Measurements from ENCODE around the gene RRP9. TPM values are rescaled to one million over a fixed set of nuclear protein-coding genes. Genes with fewer than 3 reads are reported as not detected.

The RRP9 gene
- total RNA-seq, 1 donor: 20.6 TPM

DNA sequence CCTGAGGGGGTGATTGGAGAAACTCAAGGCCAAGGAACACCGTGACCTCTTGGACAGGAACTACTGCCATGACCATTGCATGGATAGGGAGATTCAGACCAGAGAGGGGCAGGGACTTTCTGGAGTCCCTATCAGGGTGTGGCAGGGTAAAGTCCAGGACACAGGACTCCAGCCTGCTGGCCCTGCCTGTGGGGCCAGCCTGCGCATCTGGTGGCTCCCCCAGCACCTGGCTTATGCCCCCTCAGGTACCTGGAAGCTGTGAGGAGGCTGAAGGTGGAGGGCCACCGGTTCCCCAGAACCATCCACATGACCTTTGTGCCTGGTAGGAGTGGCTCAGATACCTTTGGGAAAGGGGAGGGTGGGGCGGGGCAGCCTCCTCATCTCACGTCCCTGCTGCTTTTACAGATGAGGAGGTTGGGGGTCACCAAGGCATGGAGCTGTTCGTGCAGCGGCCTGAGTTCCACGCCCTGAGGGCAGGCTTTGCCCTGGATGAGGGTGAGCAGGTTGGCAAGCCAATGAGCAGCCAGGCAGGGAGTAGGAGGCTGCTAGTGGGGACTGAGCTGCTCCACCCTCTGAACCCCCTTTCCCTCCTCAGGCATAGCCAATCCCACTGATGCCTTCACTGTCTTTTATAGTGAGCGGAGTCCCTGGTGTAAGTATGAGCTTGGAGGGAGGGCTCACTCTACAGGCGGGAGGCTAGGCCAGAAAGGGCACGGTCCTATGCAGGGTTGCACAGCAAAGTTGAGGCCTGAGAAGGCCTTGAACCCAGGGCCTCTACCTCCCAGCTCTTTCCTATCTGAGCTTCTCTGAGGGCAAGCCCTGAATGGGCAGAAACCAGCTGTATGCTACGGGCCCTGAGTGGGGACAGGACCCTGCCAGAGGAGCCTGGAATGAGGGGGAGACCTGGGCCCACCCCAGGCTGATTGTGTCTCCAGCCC lies 44.6 kb upstream of the RRP9 start:
- DNase-seq (ENCODE audit: insufficient read length, low spot score, missing footprints): peak; percentile 79
- Histone ChIP-seq H3K4me3 (ENCODE audit: insufficient read depth, low read length) (no peak overlapping the region), H3K27ac (ENCODE audit: low read depth, low read length) (no peak overlapping the region), H4K20me1 (ENCODE audit: insufficient read depth, low read length) (peaks cover 8% of the 10 kb centered on the region), H3K4me1 (ENCODE audit: insufficient read depth, low read length) (peaks cover 22% of the 10 kb centered on the region), H3K4me2 (ENCODE audit: insufficient read depth, low read length) (no peak overlapping the region), H3K9me3 (ENCODE audit: low read depth, low read length) (no peaks in the 10 kb centered on the region), H2AFZ (ENCODE audit: low read length) (no peak overlapping the region), H3K27me3 (ENCODE audit: insufficient read depth, low read length) (no peaks in the 10 kb centered on the region), H3K79me2 (ENCODE audit: insufficient read depth, low read length) (peaks cover 17% of the 10 kb centered on the region), H3K36me3 (ENCODE audit: insufficient read depth, low read length) (peaks cover under 1% of the 10 kb centered on the region)
- TF ChIP-seq, protein P1, sequence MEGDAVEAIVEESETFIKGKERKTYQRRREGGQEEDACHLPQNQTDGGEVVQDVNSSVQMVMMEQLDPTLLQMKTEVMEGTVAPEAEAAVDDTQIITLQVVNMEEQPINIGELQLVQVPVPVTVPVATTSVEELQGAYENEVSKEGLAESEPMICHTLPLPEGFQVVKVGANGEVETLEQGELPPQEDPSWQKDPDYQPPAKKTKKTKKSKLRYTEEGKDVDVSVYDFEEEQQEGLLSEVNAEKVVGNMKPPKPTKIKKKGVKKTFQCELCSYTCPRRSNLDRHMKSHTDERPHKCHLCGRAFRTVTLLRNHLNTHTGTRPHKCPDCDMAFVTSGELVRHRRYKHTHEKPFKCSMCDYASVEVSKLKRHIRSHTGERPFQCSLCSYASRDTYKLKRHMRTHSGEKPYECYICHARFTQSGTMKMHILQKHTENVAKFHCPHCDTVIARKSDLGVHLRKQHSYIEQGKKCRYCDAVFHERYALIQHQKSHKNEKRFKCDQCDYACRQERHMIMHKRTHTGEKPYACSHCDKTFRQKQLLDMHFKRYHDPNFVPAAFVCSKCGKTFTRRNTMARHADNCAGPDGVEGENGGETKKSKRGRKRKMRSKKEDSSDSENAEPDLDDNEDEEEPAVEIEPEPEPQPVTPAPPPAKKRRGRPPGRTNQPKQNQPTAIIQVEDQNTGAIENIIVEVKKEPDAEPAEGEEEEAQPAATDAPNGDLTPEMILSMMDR (IDR thresholded peaks at IDR 0.05; ENCODE audit: extremely low read depth, low read depth, low read length): no peak

DNA sequence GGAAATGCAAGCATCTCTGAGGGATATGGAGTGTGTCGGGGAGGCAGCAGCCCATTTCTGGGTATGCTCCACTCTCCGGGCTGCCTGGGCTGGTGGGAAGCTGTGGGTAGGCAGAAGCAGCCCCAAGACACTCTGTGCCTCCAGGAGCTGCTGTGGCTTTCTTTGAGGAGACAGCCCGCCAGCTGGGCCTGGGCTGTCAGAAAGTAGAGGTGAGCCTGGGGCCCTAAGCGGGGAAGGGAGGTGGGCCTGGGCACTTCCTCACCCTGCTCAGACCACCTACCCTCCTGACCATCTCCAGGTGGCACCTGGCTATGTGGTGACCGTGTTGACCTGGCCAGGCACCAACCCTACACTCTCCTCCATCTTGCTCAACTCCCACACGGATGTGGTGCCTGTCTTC lies 43.4 kb upstream of the RRP9 start:
- Histone ChIP-seq H3K27me3 (ENCODE audit: insufficient read depth, low read length) (no peaks in the 10 kb centered on the region), H3K36me3 (ENCODE audit: insufficient read depth, low read length) (no peaks in the 10 kb centered on the region), H2AFZ (ENCODE audit: low read length) (no peak overlapping the region), H4K20me1 (ENCODE audit: insufficient read depth, low read length) (peaks cover 10% of the 10 kb centered on the region), H3K9me3 (ENCODE audit: low read depth, low read length) (no peaks in the 10 kb centered on the region), H3K79me2 (ENCODE audit: insufficient read depth, low read length) (peaks cover 24% of the 10 kb centered on the region), H3K27ac (ENCODE audit: low read depth, low read length) (no peak overlapping the region), H3K4me1 (ENCODE audit: insufficient read depth, low read length) (peaks cover 22% of the 10 kb centered on the region), H3K4me3 (ENCODE audit: insufficient read depth, low read length) (no peak overlapping the region), H3K4me2 (ENCODE audit: insufficient read depth, low read length) (no peak overlapping the region)
- no peak for DNase-seq (ENCODE audit: insufficient read length, low spot score, missing footprints)
- TF ChIP-seq, protein P1 (IDR thresholded peaks at IDR 0.05; ENCODE audit: extremely low read depth, low read depth, low read length): no peak

DNA sequence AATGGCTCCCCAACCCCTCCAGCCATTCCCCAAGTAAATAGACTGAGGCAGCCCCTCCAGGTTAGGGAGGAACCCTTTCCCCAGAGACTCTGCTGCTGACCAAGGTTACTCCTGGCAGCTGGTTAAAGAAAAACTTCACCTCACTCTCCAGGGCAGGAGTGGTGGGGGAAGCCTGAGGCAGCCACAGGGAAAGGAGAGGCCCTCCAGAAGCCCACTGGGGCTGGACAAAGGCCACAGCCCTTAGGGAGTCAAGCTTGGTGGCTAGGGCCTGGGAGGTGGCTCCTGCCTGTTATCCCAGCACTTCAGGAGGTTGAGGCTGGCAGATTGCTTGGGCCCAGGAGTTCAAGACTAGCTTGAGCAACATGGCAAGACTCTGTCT lies 42.6 kb upstream of the RRP9 start:
- peaks cover 6% of the 10 kb centered on the region for H4K20me1 ChIP-seq (ENCODE audit: insufficient read depth, low read length)
- no peaks in the 10 kb centered on the region for H3K36me3 ChIP-seq (ENCODE audit: insufficient read depth, low read length)
- peak overlapping the region; percentile 85 for H3K27ac ChIP-seq (ENCODE audit: low read depth, low read length)
- H3K4me3 ChIP-seq (ENCODE audit: insufficient read depth, low read length): peak overlapping the region; percentile 74
- peaks cover 24% of the 10 kb centered on the region for H3K79me2 ChIP-seq (ENCODE audit: insufficient read depth, low read length)
- no peak overlapping the region for H2AFZ ChIP-seq (ENCODE audit: low read length)
- H3K4me2 ChIP-seq (ENCODE audit: insufficient read depth, low read length): peak overlapping the region; percentile 99
- peak; percentile 85 for DNase-seq (ENCODE audit: insufficient read length, low spot score, missing footprints)
- no peaks in the 10 kb centered on the region for H3K9me3 ChIP-seq (ENCODE audit: low read depth, low read length)
- TF ChIP-seq, protein P1 (IDR thresholded peaks at IDR 0.05; ENCODE audit: extremely low read depth, low read depth, low read length): no peak
- H3K4me1 ChIP-seq (ENCODE audit: insufficient read depth, low read length): peaks cover 22% of the 10 kb centered on the region
- no peaks in the 10 kb centered on the region for H3K27me3 ChIP-seq (ENCODE audit: insufficient read depth, low read length)

DNA sequence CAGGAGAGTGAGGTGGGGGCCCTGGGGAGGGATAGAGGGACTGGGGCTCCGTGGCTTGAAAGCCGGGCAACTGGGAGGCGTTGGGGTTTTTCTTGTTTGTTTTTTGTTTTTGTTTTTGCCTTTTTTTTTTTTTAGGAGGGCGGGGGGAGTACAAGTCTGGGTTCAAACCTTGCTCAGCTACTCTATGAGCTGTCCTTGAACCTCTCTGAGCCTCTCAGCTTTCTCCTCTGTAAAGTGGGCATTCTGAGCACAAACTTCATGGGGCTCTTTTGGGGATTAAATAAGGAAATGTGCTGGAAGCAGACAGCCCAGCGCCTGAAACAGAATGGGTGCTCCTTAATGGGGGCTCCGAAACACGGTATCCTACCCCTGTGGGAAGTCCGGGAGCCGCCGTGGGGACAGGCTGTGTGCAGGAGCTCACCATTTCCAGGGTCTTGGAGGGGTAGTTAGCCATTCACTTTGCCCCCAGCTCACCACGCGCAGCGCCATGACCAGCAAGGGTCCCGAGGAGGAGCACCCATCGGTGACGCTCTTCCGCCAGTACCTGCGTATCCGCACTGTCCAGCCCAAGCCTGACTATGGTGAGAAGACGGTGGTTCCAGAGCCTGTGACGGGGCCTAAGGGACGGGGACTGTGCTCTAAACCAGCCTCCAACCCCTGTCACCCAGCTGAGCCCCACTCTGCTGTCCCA lies 42.0 kb upstream of the RRP9 start:
- no peaks in the 10 kb centered on the region for H3K27me3 ChIP-seq (ENCODE audit: insufficient read depth, low read length)
- peaks cover 6% of the 10 kb centered on the region for H4K20me1 ChIP-seq (ENCODE audit: insufficient read depth, low read length)
- H3K4me2 ChIP-seq (ENCODE audit: insufficient read depth, low read length): peak overlapping the region; percentile 99
- H3K79me2 ChIP-seq (ENCODE audit: insufficient read depth, low read length): peaks cover 24% of the 10 kb centered on the region
- H3K4me3 ChIP-seq (ENCODE audit: insufficient read depth, low read length): peak overlapping the region; percentile 74
- TF ChIP-seq, protein P1 (IDR thresholded peaks at IDR 0.05; ENCODE audit: extremely low read depth, low read depth, low read length): no peak
- peak overlapping the region; percentile 85 for H3K27ac ChIP-seq (ENCODE audit: low read depth, low read length)
- H3K9me3 ChIP-seq (ENCODE audit: low read depth, low read length): no peaks in the 10 kb centered on the region
- peaks cover 22% of the 10 kb centered on the region for H3K4me1 ChIP-seq (ENCODE audit: insufficient read depth, low read length)
- no peaks in the 10 kb centered on the region for H3K36me3 ChIP-seq (ENCODE audit: insufficient read depth, low read length)
- DNase-seq (ENCODE audit: insufficient read length, low spot score, missing footprints): no peak
- peak overlapping the region; percentile 95 for H2AFZ ChIP-seq (ENCODE audit: low read length)

Data from osteoblast (primary cell).